CD8-positive, alpha-beta memory T cell (primary cell): ENCODE results near the gene MBD3L2B. TPM values are rescaled to one million over a fixed set of nuclear protein-coding genes. Genes with fewer than 3 reads are reported as not detected.

Source experiments
- CTCF ChIA-PET: fragments of 350-600 bp; sonication (Branson Sonifier 250); formaldehyde crosslinking; loops from one replicate; lab custom pipeline; 2021; ENCODE audit warnings: antibody characterized with exemption; lab: Charles Lee
- POLR2A ChIA-PET: fragments of 350-600 bp; sonication (Branson Sonifier 250); formaldehyde crosslinking; loops from one replicate; lab custom pipeline; 2021; ENCODE audit warnings: antibody characterized with exemption; lab: Charles Lee
- DNase-seq, 5 donors: peaks; one replicate each; pipeline versions ENCODE4 v3.0.0 to v3.0.0-alpha.2; 2020 to 2022; ENCODE audit warnings: mixed read lengths in 1 of 5
- H3K27ac ChIP-seq: one replicate; pipeline ENCODE4 v1.7.0; 2013; ENCODE audit warnings: low read depth, mild to moderate bottlenecking, low read length, moderate library complexity
- H3K27me3 ChIP-seq: 2 replicates; pipeline ENCODE4 v1.7.0; 2013; ENCODE audit warnings: low read length, mild to moderate bottlenecking; ENCODE audit not compliant: insufficient read depth, poor library complexity, severe bottlenecking
- H3K36me3 ChIP-seq: 2 replicates; pipeline ENCODE4 v1.7.0; 2013; ENCODE audit warnings: mild to moderate bottlenecking, low read length, moderate library complexity; ENCODE audit not compliant: insufficient read depth
- H3K4me1 ChIP-seq: 2 replicates; pipeline ENCODE4 v1.7.0; 2013; ENCODE audit warnings: mild to moderate bottlenecking, low read length, moderate library complexity; ENCODE audit not compliant: insufficient read depth
- H3K4me3 ChIP-seq: 2 replicates; pipeline ENCODE4 v1.7.0; 2013; ENCODE audit warnings: mild to moderate bottlenecking, low read length
- H3K9me3 ChIP-seq: 2 replicates; pipeline ENCODE4 v1.7.0; 2013; ENCODE audit warnings: mild to moderate bottlenecking, low read length
- H3K27ac Mint-ChIP-seq, 8 donors: one replicate each; pipeline ENCODE4 v1.8.0; 2020 to 2021; ENCODE audit warnings: mixed read lengths in 8 of 8, mild to moderate bottlenecking in 6 of 8, inconsistent platforms in 3 of 8, moderate library complexity in 3 of 8
- H3K27me3 Mint-ChIP-seq, 2 donors: one replicate each; pipeline ENCODE4 v1.8.0; 2020 to 2021; ENCODE audit warnings: mixed read lengths in 2 of 2, mild to moderate bottlenecking in 1 of 2, moderate library complexity in 1 of 2
- H3K36me3 Mint-ChIP-seq, 3 donors: one replicate each; pipeline ENCODE4 v1.8.0; 2020 to 2021; ENCODE audit warnings: mixed read lengths in 3 of 3, inconsistent platforms in 1 of 3, mild to moderate bottlenecking in 1 of 3
- H3K4me1 Mint-ChIP-seq, 3 donors: one replicate each; pipeline ENCODE4 v1.8.0; 2020 to 2021; ENCODE audit warnings: mixed read lengths in 3 of 3, inconsistent platforms in 1 of 3, mild to moderate bottlenecking in 1 of 3
- H3K4me3 Mint-ChIP-seq, 7 donors: one replicate each; pipeline ENCODE4 v1.8.0; 2020 to 2021; ENCODE audit warnings: mixed read lengths in 7 of 7, mild to moderate bottlenecking in 6 of 7, moderate library complexity in 4 of 7, inconsistent platforms in 2 of 7
- H3K9me3 Mint-ChIP-seq, 5 donors: one replicate each; pipeline ENCODE4 v1.8.0; 2020 to 2022; ENCODE audit warnings: mixed read lengths in 5 of 5, mild to moderate bottlenecking in 3 of 5, moderate library complexity in 2 of 5, inconsistent platforms in 1 of 5
- polyA plus RNA-seq: library from polyadenylated mRNA; unstranded; fragments of 300-500 nt; fragmentation: Illumina TruSeq; gene quantifications from one replicate; pipeline ENCODE4 v1.2.3, GENCODE V29; 2021
- total RNA-seq, 2 experiments: library from RNA; stranded (reverse); gene quantifications; one replicate each; pipeline ENCODE4 v1.2.3, GENCODE V29; 2021

Gene MBD3L2B
- total and polyA plus RNA-seq, 3 experiments from 2014 or later, result not detected

GRCh38 chr19:7006135-7006704 lies 15.0 kb downstream of the MBD3L2B start:
- Mint-ChIP-seq H3K36me3 (no peaks in the 10 kb centered on the region), H3K9me3 (no peaks in the 10 kb centered on the region), H3K27ac (no peak overlapping the region), H3K4me1 (peaks cover 24 to 48% (median 40%) of the 10 kb centered on the region in 3 donors), H3K4me3 (no peak overlapping the region), H3K27me3 (peaks cover 0 to 8% of the 10 kb centered on the region in 2 donors)
- no peak for DNase-seq
- Histone ChIP-seq H3K36me3 (no peaks in the 10 kb centered on the region), H3K27ac (no peak overlapping the region), H3K4me1 (peaks cover 22% of the 10 kb centered on the region), H3K4me3 (no peak overlapping the region), H3K27me3 (no peaks in the 10 kb centered on the region), H3K9me3 (no peaks in the 10 kb centered on the region)
- CTCF ChIA-PET, result interaction anchor here (2.3 kb wide), 1 partner anchor 142 kb away, joined by 5 read pairs; no protein-coding TSS in a partner anchor
- POLR2A ChIA-PET, result no interaction called here

- Mint-ChIP-seq H3K4me1 (peaks cover 13 to 34% (median 30%) of the 10 kb centered on the region in 3 donors), H3K36me3 (no peaks in the 10 kb centered on the region), H3K4me3 (peak overlapping the region in 1 of 7 donors; percentile 37), H3K9me3 (no peaks in the 10 kb centered on the region), H3K27ac (no peak overlapping the region), H3K27me3 (peaks cover 0 to 16% of the 10 kb centered on the region in 2 donors)
- Histone ChIP-seq H3K27ac (no peak overlapping the region), H3K4me1 (peaks cover 16% of the 10 kb centered on the region), H3K36me3 (no peaks in the 10 kb centered on the region), H3K27me3 (no peaks in the 10 kb centered on the region), H3K9me3 (no peaks in the 10 kb centered on the region), H3K4me3 (no peak overlapping the region)
- ChIA-PET POLR2A (no interaction called here), CTCF (interaction anchor here (0.9 to 2.3 kb wide), 4 partner anchors 41 to 268 kb away, joined by 3 to 5 read pairs (median 3); no protein-coding TSS in a partner anchor)
- peak in 1 of 5 donors; percentile 29 for DNase-seq
Measured at GRCh38 chr19:7004313-7004931, 16.8 kb downstream of the MBD3L2B start.

- H3K9me3 ChIP-seq, result no peaks in the 10 kb centered on the region
- no peaks in the 10 kb centered on the region for H3K4me1 ChIP-seq
- H3K36me3 ChIP-seq, result no peaks in the 10 kb centered on the region
- peaks cover 0 to 16% of the 10 kb centered on the region in 2 donors for H3K27me3 Mint-ChIP-seq
- ChIA-PET POLR2A (no interaction called here), CTCF (no interaction called here)
- no peak overlapping the region for H3K4me3 ChIP-seq
- peaks cover 0 to 10% (median 6%) of the 10 kb centered on the region in 3 donors for H3K4me1 Mint-ChIP-seq
- H3K27ac Mint-ChIP-seq, result no peak overlapping the region
- H3K27me3 ChIP-seq, result no peaks in the 10 kb centered on the region
- no peak overlapping the region for H3K4me3 Mint-ChIP-seq
- no peak overlapping the region for H3K27ac ChIP-seq
- no peaks in the 10 kb centered on the region for H3K36me3 Mint-ChIP-seq
- DNase-seq, result no peak
- peaks cover 0 to under 1% (median 0%) of the 10 kb centered on the region in 5 donors for H3K9me3 Mint-ChIP-seq
Measured at GRCh38 chr19:7000816-7001215, 20.4 kb downstream of the MBD3L2B start.

GRCh38 chr19:7000333-7000732 lies 20.9 kb downstream of the MBD3L2B start:
- no peak overlapping the region for H3K27ac ChIP-seq
- no peaks in the 10 kb centered on the region for H3K27me3 ChIP-seq
- peaks cover 0 to 16% of the 10 kb centered on the region in 2 donors for H3K27me3 Mint-ChIP-seq
- H3K27ac Mint-ChIP-seq, result no peak overlapping the region
- no peak overlapping the region for H3K4me3 Mint-ChIP-seq
- H3K36me3 ChIP-seq, result no peaks in the 10 kb centered on the region
- no peak for DNase-seq
- no peaks in the 10 kb centered on the region for H3K9me3 ChIP-seq
- no peak overlapping the region for H3K4me3 ChIP-seq
- POLR2A ChIA-PET, result no interaction called here
- CTCF ChIA-PET, result interaction anchor here (0.7 kb wide), 1 partner anchor 136 kb away, joined by 3 read pairs; no protein-coding TSS in a partner anchor
- peaks cover 0 to 2% (median 0%) of the 10 kb centered on the region in 5 donors for H3K9me3 Mint-ChIP-seq
- H3K36me3 Mint-ChIP-seq, result no peaks in the 10 kb centered on the region
- H3K4me1 ChIP-seq, result no peaks in the 10 kb centered on the region
- peaks cover 0 to 10% (median 6%) of the 10 kb centered on the region in 3 donors for H3K4me1 Mint-ChIP-seq

- no peak overlapping the region for H3K4me3 ChIP-seq
- DNase-seq, result no peak
- Mint-ChIP-seq H3K27me3 (peaks cover 0 to 16% of the 10 kb centered on the region in 2 donors), H3K36me3 (no peaks in the 10 kb centered on the region), H3K4me1 (peaks cover 0 to 10% (median 6%) of the 10 kb centered on the region in 3 donors), H3K4me3 (no peak overlapping the region), H3K27ac (no peak overlapping the region), H3K9me3 (peaks cover 0 to 2% (median 2%) of the 10 kb centered on the region in 5 donors)
- no peaks in the 10 kb centered on the region for H3K4me1 ChIP-seq
- CTCF ChIA-PET, result interaction anchor here (0.7 kb wide), 1 partner anchor 136 kb away, joined by 3 read pairs; no protein-coding TSS in a partner anchor
- H3K27me3 ChIP-seq, result no peaks in the 10 kb centered on the region
- H3K36me3 ChIP-seq, result no peaks in the 10 kb centered on the region
- no peaks in the 10 kb centered on the region for H3K9me3 ChIP-seq
- H3K27ac ChIP-seq, result no peak overlapping the region
- POLR2A ChIA-PET, result no interaction called here
Measured at GRCh38 chr19:6999933-7000332, 21.3 kb downstream of the MBD3L2B start.

GRCh38 chr19:6997679-6998445 lies 23.4 kb downstream of the MBD3L2B start:
- no peak overlapping the region for H3K4me3 Mint-ChIP-seq
- no peaks in the 10 kb centered on the region for H3K9me3 ChIP-seq
- no peaks in the 10 kb centered on the region for H3K36me3 Mint-ChIP-seq
- no peak for DNase-seq
- peaks cover 0 to 2% (median 2%) of the 10 kb centered on the region in 5 donors for H3K9me3 Mint-ChIP-seq
- no peak overlapping the region for H3K4me3 ChIP-seq
- no peaks in the 10 kb centered on the region for H3K36me3 ChIP-seq
- no peak overlapping the region for H3K27ac Mint-ChIP-seq
- ChIA-PET CTCF (no interaction called here), POLR2A (no interaction called here)
- H3K27me3 ChIP-seq, result no peaks in the 10 kb centered on the region
- H3K27ac ChIP-seq, result no peak overlapping the region
- no peaks in the 10 kb centered on the region for H3K4me1 ChIP-seq
- peaks cover 0 to 13% of the 10 kb centered on the region in 2 donors for H3K27me3 Mint-ChIP-seq
- H3K4me1 Mint-ChIP-seq, result peaks cover 0 to 4% (median 0%) of the 10 kb centered on the region in 3 donors

- H3K27me3 Mint-ChIP-seq, result peaks cover 0 to 10% of the 10 kb centered on the region in 2 donors
- peaks cover 0 to 2% (median 2%) of the 10 kb centered on the region in 5 donors for H3K9me3 Mint-ChIP-seq
- Histone ChIP-seq H3K36me3 (no peaks in the 10 kb centered on the region), H3K4me1 (no peaks in the 10 kb centered on the region), H3K9me3 (no peaks in the 10 kb centered on the region), H3K4me3 (no peak overlapping the region), H3K27me3 (no peaks in the 10 kb centered on the region), H3K27ac (no peak overlapping the region)
- H3K4me3 Mint-ChIP-seq, result no peak overlapping the region
- peak overlapping the region in 1 of 8 donors; percentile 11 for H3K27ac Mint-ChIP-seq
- no peak for DNase-seq
- no peaks in the 10 kb centered on the region for H3K36me3 Mint-ChIP-seq
- ChIA-PET CTCF (no interaction called here), POLR2A (no interaction called here)
- H3K4me1 Mint-ChIP-seq, result peaks cover 0 to 4% (median 0%) of the 10 kb centered on the region in 3 donors
Measured at GRCh38 chr19:6996810-6997209, 24.4 kb downstream of the MBD3L2B start.
